Spleen (tissue), 11 donors: ENCODE measurements around the gene PLA2G4A. TPM values are rescaled to one million over a fixed set of nuclear protein-coding genes. Genes with fewer than 3 reads are reported as not detected.

Source experiments
- DNase-seq: peaks from one replicate; pipeline ENCODE4 v3.0.0-alpha.2; 2020
- H3K27ac ChIP-seq, 8 donors: fragments of 200-600 bp; sonication (generic) in 7 of 8; 1 replicate in 4 of 8; 2 replicates in 4 of 8; pipeline versions ENCODE4 v1.5.0 to v1.8.0; 2016 to 2021; ENCODE audit warnings: inconsistent platforms in 4 of 8, mild to moderate bottlenecking in 4 of 8, moderate library complexity in 1 of 8
- H3K27me3 ChIP-seq, 7 donors: fragments of 200-600 bp; sonication (generic) in 6 of 7; replicated peaks in 1 of 7; 1 replicate in 4 of 7; 2 replicates in 3 of 7; pipeline versions ENCODE4 v1.5.0 to v1.8.0; 2016 to 2021; ENCODE audit warnings: inconsistent platforms in 3 of 7, mild to moderate bottlenecking in 1 of 7
- H3K36me3 ChIP-seq, 6 donors: fragments of 200-600 bp; sonication (generic) in 5 of 6; 1 replicate in 4 of 6; 2 replicates in 2 of 6; pipeline versions ENCODE4 v1.5.0 to v1.8.0; 2016 to 2021; ENCODE audit warnings: inconsistent platforms in 2 of 6
- H3K4me1 ChIP-seq, 6 donors: fragments of 200-600 bp; sonication (generic) in 5 of 6; 1 replicate in 3 of 6; 2 replicates in 3 of 6; pipeline versions ENCODE4 v1.5.0 to v1.8.0; 2016 to 2021; ENCODE audit warnings: inconsistent platforms in 3 of 6
- H3K4me3 ChIP-seq, 8 donors: fragments of 200-600 bp; sonication (generic) in 7 of 8; 1 replicate in 4 of 8; 2 replicates in 4 of 8; pipeline versions ENCODE4 v1.5.0 to v1.8.0; 2016 to 2021; ENCODE audit warnings: inconsistent platforms in 4 of 8, mild to moderate bottlenecking in 4 of 8, moderate library complexity in 2 of 8
- H3K9me3 ChIP-seq, 8 donors: fragments of 200-600 bp; sonication (generic) in 7 of 8; 1 replicate in 4 of 8; 2 replicates in 4 of 8; pipeline versions ENCODE4 v1.5.0 to v1.8.0; 2016 to 2021; ENCODE audit warnings: inconsistent platforms in 4 of 8
- CTCF ChIP-seq, 11 experiments: fragments of 200-600 bp in 7 of 11; fragments of 450-650 bp in 4 of 11; sonication (generic) in 4 of 11; IDR thresholded peaks in 8 of 11; conservative IDR thresholded peaks in 3 of 11; 1 replicate in 7 of 11; 2 replicates in 4 of 11; pipeline versions ENCODE4 v1.4.0 to v1.8.0; 2016 to 2021; ENCODE audit warnings: antibody characterized with exemption in 11 of 11, inconsistent platforms in 4 of 11, mild to moderate bottlenecking in 1 of 11
- POLR2A ChIP-seq, 3 donors: fragments of 450-650 bp; IDR thresholded peaks; one replicate each; pipeline ENCODE4 v1.5.1; 2017; ENCODE audit warnings: antibody characterized with exemption in 3 of 3, mild to moderate bottlenecking in 1 of 3
- POLR2AphosphoS5 ChIP-seq, 3 donors: sonication (generic); formaldehyde crosslinking; IDR thresholded peaks; one replicate each; pipeline ENCODE4 v1.5.1; 2017; ENCODE audit warnings: antibody characterized with exemption in 3 of 3
- WGBS, 5 donors: extraction: QIAGEN DNeasy Blood & Tissue Kit in 3 of 5; methylation state at CpG; one replicate each; pipeline versions ENCODE4 v1.1.5 to v1.1.7; 2013 to 2018; 5-methylcytosine and 5-hydroxymethylcytosine counted together
- intact Hi-C: fragments of 100-400 bp; cut with DNase I; formaldehyde crosslinking; loops from one replicate; pipeline ENCODE4 v1.15.0; 2023; ENCODE audit warnings: low total_unique reads
- polyA plus RNA-seq, 3 donors: library from polyadenylated mRNA; stranded (reverse); fragments of 200-250 nt; gene quantifications; one replicate each; pipeline ENCODE4 v1.2.1, GENCODE V29; 2013
- total RNA-seq, 7 donors: library from RNA; depleted of rRNA in 3 of 7; stranded (reverse); fragments of >200 nt in 3 of 7; fragmentation: NEBNext Ultra II Directional in 4 of 7; extraction: Animal tissue kit (Norgen Biotek cat#: 25700) in 4 of 7; gene quantifications; one replicate each; pipeline versions ENCODE4 v1.1.0 to v1.2.1, GENCODE V29; 2016 to 2021
- donor health status: healthy with polysubstance abuse.
- donor health status: DM: no; HTN: no; CAD: no; lungs with moderate emphysema.
- donor health status: DM: no; HTN: no; CAD: no.
- donor health status: Bipolar disorder and iron deficiency.
- donor health status: healthy.
- donor health status: DM: no; HTN: no; CAD: no.
- donor health status: DM: yes; HTN: yes; CAD: no.

PLA2G4A gene
- total and polyA plus RNA-seq, 10 donors, result 1.2 to 11.6 (median 7.2) TPM

- intact Hi-C loops, result no loop called here
- TF ChIP-seq CTCF (IDR thresholded peaks at IDR 0.05 in 8 of 11, conservative IDR thresholded peaks at IDR 0.05 in 3 of 11) (no peak), POLR2AphosphoS5 (IDR thresholded peaks at IDR 0.05) (no peak), POLR2A (IDR thresholded peaks at IDR 0.05) (no peak)
- Histone ChIP-seq H3K36me3 (peaks cover 0 to 25% (median 0%) of the 10 kb centered on the region in 6 donors), H3K4me1 (no peaks in the 10 kb centered on the region), H3K9me3 (no peaks in the 10 kb centered on the region), H3K4me3 (no peak overlapping the region), H3K27ac (no peak overlapping the region), H3K27me3 (no peaks in the 10 kb centered on the region)
- DNase-seq, result no peak
- WGBS, 5 donors, result 73 to 88% (median 87%) methylated on average over 3 of the region's 3 CpGs
Observed at GRCh38 chr1:186937016-186937670, 108.4 kb downstream of the PLA2G4A start.

- peaks cover 0 to 27% (median 0%) of the 10 kb centered on the region in 6 donors for H3K36me3 ChIP-seq
- intact Hi-C loops, result no loop called here
- no peak for DNase-seq
Observed at GRCh38 chr1:186943891-186944686, 115.3 kb downstream of the PLA2G4A start.

GRCh38 chr1:186945146-186945545, 116.4 kb downstream of the PLA2G4A start:
- 90 to 95% (median 92%) methylated on average over 4 of the region's 4 CpGs for WGBS, 5 donors
- intact Hi-C loops, result no loop called here

More at GRCh38 chr1:186943891-186944686, 115.3 kb downstream of the PLA2G4A start:
- H3K27ac ChIP-seq, result peak overlapping the region in 1 of 8 donors; percentile 31
- no peaks in the 10 kb centered on the region for H3K27me3 ChIP-seq
- no peaks in the 10 kb centered on the region for H3K9me3 ChIP-seq
- TF ChIP-seq POLR2AphosphoS5 (IDR thresholded peaks at IDR 0.05), result no peak
- no peak for TF ChIP-seq CTCF (IDR thresholded peaks at IDR 0.05 in 8 of 11, conservative IDR thresholded peaks at IDR 0.05 in 3 of 11)
- TF ChIP-seq POLR2A (IDR thresholded peaks at IDR 0.05), result no peak
- whole genome bisulfite sequencing, 5 donors, result 68 to 87% (median 76%) methylated on average over 8 of the region's 8 CpGs
- H3K4me3 ChIP-seq, result no peak overlapping the region
- H3K4me1 ChIP-seq, result no peaks in the 10 kb centered on the region

More at GRCh38 chr1:186945146-186945545, 116.4 kb downstream of the PLA2G4A start:
- TF ChIP-seq POLR2AphosphoS5 (IDR thresholded peaks at IDR 0.05), result no peak
- TF ChIP-seq CTCF (IDR thresholded peaks at IDR 0.05 in 8 of 11, conservative IDR thresholded peaks at IDR 0.05 in 3 of 11), result no peak
- TF ChIP-seq POLR2A (IDR thresholded peaks at IDR 0.05), result no peak
- no peaks in the 10 kb centered on the region for H3K9me3 ChIP-seq
- no peaks in the 10 kb centered on the region for H3K27me3 ChIP-seq
- DNase-seq, result no peak
- H3K4me1 ChIP-seq, result no peaks in the 10 kb centered on the region
- H3K27ac ChIP-seq, result no peak overlapping the region
- peaks cover 0 to 23% (median 0%) of the 10 kb centered on the region in 6 donors for H3K36me3 ChIP-seq
- no peak overlapping the region for H3K4me3 ChIP-seq
